K562 (cell line): Measurements from ENCODE around the gene HK1. TPM values are rescaled to one million over a fixed set of nuclear protein-coding genes. Genes with fewer than 3 reads are reported as not detected.

ENCODE experiments used
- ATAC-seq: fragments of 200-7000 bp; cut with Tn5 transposase; 3 replicates; pipeline ENCODE4 v1.9.1; 2020; ENCODE audit warnings: moderate library complexity
- BruUV-seq: library from RNA; stranded (reverse); fragments of 400-500 nt; replicated peaks from 2 replicates; lab custom pipeline; 2021; lab: Mats Ljungman, UMichigan
- CTCF ChIA-PET: fragments of 300-600 bp; formaldehyde crosslinking; extraction: SDS; loops from one replicate; lab custom pipeline; 2021; ENCODE audit warnings: low intra/inter-chr PET ratio; lab: Yijun Ruan, JAX
- POLR2A ChIA-PET: fragments of 300-600, 350-650 bp; sonication (Branson Sonifier 250); formaldehyde crosslinking; extraction: SDS; loops from one replicate; lab custom pipeline; 2021; ENCODE audit warnings: antibody characterized with exemption, inconsistent platforms; lab: Yijun Ruan, JAX
- DNase-seq, 4 experiments: peaks; one replicate each; pipeline versions ENCODE4 v3.0.0 to v3.0.0-alpha.2; 2011 to 2018; ENCODE audit warnings: low spot score in 3 of 4, mixed read lengths in 3 of 4; ENCODE audit errors: extremely low read depth in 1 of 4
- FAIRE-seq: peaks from 2 replicates; lab custom pipeline; 2011; peaks lifted over from hg19 to GRCh38; lab: Jason Lieb, UNC
- H2AFZ ChIP-seq: 2 replicates; pipeline ENCODE4 v1.6.0; 2011; ENCODE audit warnings: low read depth, low read length, control low read depth, inconsistent platforms
- H3K27ac ChIP-seq: fragments of 200-600 bp; 3 replicates; pipeline ENCODE4 v1.8.0; 2011; ENCODE audit warnings: low read depth, mild to moderate bottlenecking, control low read depth, inconsistent platforms, low read length, moderate library complexity, mixed read lengths; ENCODE audit errors: extremely low read depth
- H3K27me3 ChIP-seq, 2 experiments: fragments of 300-600 bp in 1 of 2; 2 replicates in 1 of 2; 3 replicates in 1 of 2; pipeline versions ENCODE4 v1.6.0 to v1.8.0; 2011; ENCODE audit warnings: inconsistent platforms in 2 of 2, low read length in 2 of 2, mild to moderate bottlenecking in 1 of 2, mixed read lengths in 1 of 2, moderate library complexity in 1 of 2; ENCODE audit not compliant: control insufficient read depth in 2 of 2, insufficient read depth in 2 of 2
- H3K36me3 ChIP-seq: fragments of 300-600 bp; 3 replicates; pipeline ENCODE4 v1.8.0; 2011; ENCODE audit warnings: mild to moderate bottlenecking, low read length, inconsistent platforms; ENCODE audit not compliant: control insufficient read depth, insufficient read depth
- H3K4me1 ChIP-seq, 2 experiments: fragments of 200-600 bp in 1 of 2; replicated peaks in 1 of 2; 2 replicates in 1 of 2; 3 replicates in 1 of 2; pipeline versions ENCODE4 v1.5.1 to v1.8.0; 2011; ENCODE audit warnings: inconsistent platforms in 2 of 2, low read length in 2 of 2, mild to moderate bottlenecking in 1 of 2, mixed read lengths in 1 of 2, moderate library complexity in 1 of 2; ENCODE audit not compliant: control insufficient read depth in 2 of 2, insufficient read depth in 2 of 2
- H3K4me2 ChIP-seq: 2 replicates; pipeline ENCODE4 v1.6.1; 2011; ENCODE audit warnings: low read length, control low read depth, inconsistent platforms, mixed read lengths; ENCODE audit not compliant: insufficient read depth
- H3K4me3 ChIP-seq: fragments of 200-600 bp; sonication (generic), shearing (Covaris generic); 2 replicates; pipeline ENCODE4 v1.5.1; 2016; ENCODE audit warnings: control low read depth, inconsistent platforms
- H3K79me2 ChIP-seq: fragments of 200-600 bp; 3 replicates; pipeline ENCODE4 v1.8.0; 2011; ENCODE audit warnings: low read length, inconsistent platforms; ENCODE audit not compliant: control insufficient read depth, insufficient read depth
- H3K9ac ChIP-seq, 2 experiments: 2 replicates each; pipeline versions ENCODE4 v1.6.0 to v1.6.1; 2011; ENCODE audit warnings: low read depth in 2 of 2, low read length in 2 of 2, control low read depth in 1 of 2, inconsistent platforms in 1 of 2, mild to moderate bottlenecking in 1 of 2, mixed read lengths in 1 of 2; ENCODE audit not compliant: insufficient read depth in 1 of 2
- H3K9me1 ChIP-seq: one replicate; pipeline ENCODE4 v1.6.0; 2011; ENCODE audit warnings: inconsistent platforms, mild to moderate bottlenecking, low read length, moderate library complexity; ENCODE audit not compliant: control insufficient read depth, insufficient read depth
- H3K9me3 ChIP-seq: replicated peaks from 2 replicates; pipeline ENCODE4 v1.5.1; 2011; ENCODE audit warnings: low read depth, low read length, inconsistent platforms; ENCODE audit not compliant: control insufficient read depth, insufficient read depth
- H4K20me1 ChIP-seq: replicated peaks from 2 replicates; pipeline ENCODE4 v1.6.1; 2011; ENCODE audit warnings: low read length, inconsistent platforms, mixed read lengths; ENCODE audit not compliant: control insufficient read depth, insufficient read depth
- BACH1 ChIP-seq: fragments of 200-800 bp; sonication (Bioruptor generic); IDR thresholded peaks from 2 replicates; pipeline ENCODE4 v1.6.1; 2016; ENCODE audit warnings: missing genetic modification characterization, missing compliant biosample characterization
- DIDO1 ChIP-seq: fragments of 450-650 bp; IDR thresholded peaks from 2 replicates; pipeline ENCODE4 v1.6.1; 2016; ENCODE audit warnings: low read depth, missing biosample characterization, missing genetic modification characterization
- DMBX1 ChIP-seq: fragments of 250-450 bp; sonication (Bioruptor Pico); IDR thresholded peaks from 2 replicates; pipeline ENCODE4 v1.8.0; 2022; ENCODE audit warnings: inconsistent platforms, mild to moderate bottlenecking, moderate library complexity, borderline replicate concordance
- ETV5 ChIP-seq: sonication (generic); formaldehyde crosslinking; IDR thresholded peaks from 2 replicates; pipeline ENCODE4 v1.4.0; 2020; ENCODE audit warnings: low read depth, mild to moderate bottlenecking, missing genetic modification reagents
- GABPA ChIP-seq: fragments of 200-800 bp; sonication (Bioruptor generic); conservative IDR thresholded peaks from 2 replicates; pipeline ENCODE4 v1.6.1; 2016; ENCODE audit warnings: low read depth, missing genetic modification characterization, missing compliant biosample characterization
- HCFC1 ChIP-seq: IDR thresholded peaks from 2 replicates; pipeline ENCODE4 v1.6.1; 2012; ENCODE audit warnings: low read depth, low read length, improper control_type of control experiment
- HDAC1 ChIP-seq, 2 experiments: fragments of 450-650 bp; IDR thresholded peaks; 2 replicates each; pipeline ENCODE4 v1.6.1; 2016 to 2017; ENCODE audit warnings: inconsistent platforms in 1 of 2, mild to moderate bottlenecking in 1 of 2, moderate library complexity in 1 of 2
- HNRNPLL ChIP-seq: fragments of 200-400 bp; formaldehyde crosslinking; IDR thresholded peaks from 2 replicates; pipeline ENCODE4 v1.6.1; 2017; ENCODE audit warnings: low read length, low read depth, mild to moderate bottlenecking; ENCODE audit not compliant: poor library complexity, severe bottlenecking
- JUND ChIP-seq, 2 experiments: IDR thresholded peaks; 2 replicates in 1 of 2; 3 replicates in 1 of 2; pipeline ENCODE4 v1.6.1; 2011; ENCODE audit warnings: borderline replicate concordance in 2 of 2, low read depth in 2 of 2, low read length in 2 of 2, improper control_type of control experiment in 1 of 2, missing biosample characterization in 1 of 2, missing genetic modification characterization in 1 of 2, missing genetic modification reagents in 1 of 2
- KAT2B ChIP-seq: IDR thresholded peaks from one replicate; pipeline ENCODE4 v1.6.1; 2012; ENCODE audit warnings: low read depth, mild to moderate bottlenecking, control low read depth, inconsistent platforms, low read length, moderate library complexity
- MEIS2 ChIP-seq: fragments of 450-650 bp; IDR thresholded peaks from 2 replicates; pipeline ENCODE4 v1.6.1; 2014; ENCODE audit warnings: mild to moderate bottlenecking; ENCODE audit not compliant: partially characterized antibody
- NCOR1 ChIP-seq: fragments of 450-650 bp; IDR thresholded peaks from 2 replicates; pipeline ENCODE4 v1.6.1; 2016; ENCODE audit warnings: mild to moderate bottlenecking, moderate library complexity
- NFYB ChIP-seq: IDR thresholded peaks from 2 replicates; pipeline ENCODE4 v1.6.1; 2011; ENCODE audit warnings: mild to moderate bottlenecking, moderate library complexity; ENCODE audit not compliant: insufficient read length; ENCODE audit errors: extremely low read depth
- RBBP5 ChIP-seq: fragments of 200-600 bp; sonication (generic); IDR thresholded peaks from 2 replicates; pipeline ENCODE4 v1.6.1; 2012; ENCODE audit warnings: borderline replicate concordance, mild to moderate bottlenecking, low read length, control low read depth, inconsistent platforms; ENCODE audit not compliant: insufficient read depth, poor library complexity, severe bottlenecking
- RFX1 ChIP-seq: fragments of 450-650 bp; IDR thresholded peaks from 2 replicates; pipeline ENCODE4 v1.6.1; 2016; ENCODE audit warnings: mild to moderate bottlenecking, moderate library complexity
- RFX5 ChIP-seq: IDR thresholded peaks from 2 replicates; pipeline ENCODE4 v1.6.1; 2011; ENCODE audit warnings: low read depth, mild to moderate bottlenecking, improper control_type of control experiment, low read length
- TAF15 ChIP-seq: fragments of 200-400 bp; formaldehyde crosslinking; IDR thresholded peaks from 2 replicates; pipeline ENCODE4 v1.6.1; 2017; ENCODE audit warnings: mild to moderate bottlenecking, low read depth, low read length, moderate library complexity
- ZBTB17 ChIP-seq: fragments of 450-650 bp; formaldehyde crosslinking; IDR thresholded peaks from 2 replicates; pipeline ENCODE4 v1.4.0; 2020; ENCODE audit warnings: mild to moderate bottlenecking
- ZNF263 ChIP-seq: sonication (generic); formaldehyde crosslinking; IDR thresholded peaks from 2 replicates; pipeline ENCODE4 v1.8.0; 2022; ENCODE audit warnings: mild to moderate bottlenecking, missing genetic modification reagents, borderline replicate concordance
- ZNF311 ChIP-seq: fragments of 250-450 bp; sonication (Bioruptor Pico); IDR thresholded peaks from 2 replicates; pipeline ENCODE4 v1.4.0; 2020; ENCODE audit warnings: mild to moderate bottlenecking, moderate library complexity
- WGBS: fragments of 100-300 bp; shearing (Covaris generic); methylation state at CpG from one replicate; pipeline ENCODE4 v1.1.6; 2016; ENCODE audit warnings: low coverage, mixed read lengths; ENCODE audit not compliant: insufficient coverage; ENCODE audit errors: missing lambda C conversion rate; 5-methylcytosine and 5-hydroxymethylcytosine counted together
- in situ Hi-C: fragments of 300-500 bp; cut with MboI; formaldehyde crosslinking; loops from 4 replicates; pipeline ENCODE4 v1.15.0; 2018; ENCODE audit warnings: inconsistent platforms, mixed read lengths
- intact Hi-C: fragments of 100-400 bp; cut with micrococcal nuclease; formaldehyde crosslinking; loops from 2 replicates; pipeline ENCODE4 v1.14.2; 2022
- polyA plus RNA-seq, 8 experiments: library from polyadenylated mRNA; depleted of rRNA in 4 of 8; stranded (reverse) in 5 of 8; unstranded in 3 of 8; fragments of >200 nt; fragmentation: Nextera tagmentation in 2 of 8; fragmentation: Illumina TruSeq in 1 of 8; extraction: Ambion mirVana in 2 of 8; extraction: Trizol in 1 of 8; gene quantifications; 2 replicates each; pipeline versions ENCODE4 v1.2.1 to v1.2.3, GENCODE V29; 2011 to 2014; ENCODE audit warnings: inconsistent platforms in 1 of 8, missing spikeins in 1 of 8
- total RNA-seq, 7 experiments: library from RNA; depleted of rRNA in 6 of 7; stranded (reverse); fragments of >200 nt in 6 of 7; fragmentation: Illumina TruSeq in 2 of 7; extraction: Trizol in 2 of 7; gene quantifications; 2 replicates each; pipeline versions ENCODE4 v1.2.1 to v1.2.3, GENCODE V29; 2011 to 2021; ENCODE audit warnings: low replicate concordance in 1 of 7
- TF ChIP-seq, protein P1 (sequence below): sonication (generic); formaldehyde crosslinking; IDR thresholded peaks from 2 replicates; pipeline ENCODE4 v1.5.0; 2020; ENCODE audit warnings: missing genetic modification reagents
- TF ChIP-seq, protein P2 (sequence below): fragments of 250-450 bp; sonication (Bioruptor Pico); IDR thresholded peaks from 2 replicates; pipeline ENCODE4 v1.4.0; 2020

Gene HK1
- total and polyA plus RNA-seq, 9 of the 15 experiments (the other 6 are each of a cell fraction or from before 2014, with no cell fraction given) = 29.2 to 444 (median 193) TPM

DNA sequence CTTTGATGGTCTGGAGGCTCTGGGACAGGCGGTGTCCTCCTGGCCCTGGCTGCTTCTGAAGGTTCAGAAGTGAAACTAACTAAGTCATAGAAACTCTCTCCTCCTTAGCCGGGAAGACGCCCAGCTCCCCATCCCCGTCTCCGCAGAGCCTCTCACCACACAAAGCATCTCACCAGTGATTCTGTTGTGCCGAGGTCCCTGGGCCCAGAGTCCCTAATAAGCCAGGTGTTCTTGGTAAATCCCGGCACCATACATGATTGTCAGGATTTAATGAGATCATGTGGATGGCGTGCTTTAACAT is 48.7 kb upstream of the HK1 start:
- WGBS = 51% methylated on average over 8 of the region's 8 CpGs
- intact Hi-C loops = no loop called here
- H3K27ac ChIP-seq = peak overlapping the region; percentile 24; the same call in 1 of the 3 replicates
- TF ChIP-seq RFX1 = no peak
- TF ChIP-seq ZNF311 (CRISPR knock-in tag) = no peak
- 0 out of 2 replicates have a peak, but pooled peaks have one; percentile 1 for TF ChIP-seq HCFC1
- no peak for TF ChIP-seq HNRNPLL
- TF ChIP-seq TAF15 = no peak
- no peak for TF ChIP-seq JUND (IDR thresholded peaks at IDR 0.05; ENCODE audit: borderline replicate concordance, low read depth, low read length)
- TF ChIP-seq JUND (tag; IDR thresholded peaks at IDR 0.05; ENCODE audit: borderline replicate concordance, low read depth, low read length) = peak; percentile 11; the same call in 1 of the 3 replicates
- TF ChIP-seq ETV5 (CRISPR knock-in tag) = no peak
- TF ChIP-seq DIDO1 (tag) = no peak
- no peak for TF ChIP-seq NCOR1
- TF ChIP-seq ZBTB17 (CRISPR knock-in tag) = peak; percentile 5; the same call in 1 of the 2 replicates
- peak; percentile 13 for TF ChIP-seq RBBP5
- no peak for TF ChIP-seq GABPA (tag)
- no peak for TF ChIP-seq KAT2B
- TF ChIP-seq, protein P1, sequence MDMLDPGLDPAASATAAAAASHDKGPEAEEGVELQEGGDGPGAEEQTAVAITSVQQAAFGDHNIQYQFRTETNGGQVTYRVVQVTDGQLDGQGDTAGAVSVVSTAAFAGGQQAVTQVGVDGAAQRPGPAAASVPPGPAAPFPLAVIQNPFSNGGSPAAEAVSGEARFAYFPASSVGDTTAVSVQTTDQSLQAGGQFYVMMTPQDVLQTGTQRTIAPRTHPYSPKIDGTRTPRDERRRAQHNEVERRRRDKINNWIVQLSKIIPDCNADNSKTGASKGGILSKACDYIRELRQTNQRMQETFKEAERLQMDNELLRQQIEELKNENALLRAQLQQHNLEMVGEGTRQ (CRISPR knock-in tag) = no peak
- TF ChIP-seq DMBX1 (CRISPR knock-in tag) = 0 out of 2 replicates have a peak, but pooled peaks have one; percentile 0
- TF ChIP-seq RFX5 = no peak
- TF ChIP-seq ZNF263 (CRISPR knock-in tag) = no peak
- no peak for TF ChIP-seq NFYB
- TF ChIP-seq MEIS2 = no peak
- TF ChIP-seq BACH1 (tag) = peak; percentile 73; the same call in 1 of the 2 replicates
- no peak for TF ChIP-seq HDAC1 (IDR thresholded peaks at IDR 0.05)
- TF ChIP-seq, protein P2, sequence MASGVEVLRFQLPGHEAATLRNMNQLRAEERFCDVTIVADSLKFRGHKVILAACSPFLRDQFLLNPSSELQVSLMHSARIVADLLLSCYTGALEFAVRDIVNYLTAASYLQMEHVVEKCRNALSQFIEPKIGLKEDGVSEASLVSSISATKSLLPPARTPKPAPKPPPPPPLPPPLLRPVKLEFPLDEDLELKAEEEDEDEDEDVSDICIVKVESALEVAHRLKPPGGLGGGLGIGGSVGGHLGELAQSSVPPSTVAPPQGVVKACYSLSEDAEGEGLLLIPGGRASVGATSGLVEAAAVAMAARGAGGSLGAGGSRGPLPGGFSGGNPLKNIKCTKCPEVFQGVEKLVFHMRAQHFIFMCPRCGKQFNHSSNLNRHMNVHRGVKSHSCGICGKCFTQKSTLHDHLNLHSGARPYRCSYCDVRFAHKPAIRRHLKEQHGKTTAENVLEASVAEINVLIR (CRISPR knock-in tag) = no peak

More for the DNA sequence above, 48.7 kb upstream of the HK1 start:
- no peak overlapping the region for H3K4me3 ChIP-seq
- no peaks in the 10 kb centered on the region for H3K9me1 ChIP-seq
- no peaks in the 10 kb centered on the region for H3K36me3 ChIP-seq
- FAIRE-seq (no peak), ATAC-seq (no peak), DNase-seq (no peak)
- no peaks in the 10 kb centered on the region for H3K27me3 ChIP-seq
- ChIA-PET POLR2A (interaction anchor here (0.6 to 1.3 kb wide), 8 partner anchors 9 to 244 kb away, joined by 3 to 8 read pairs (median 4); partner anchors contain the start of gene HKDC1), CTCF (no interaction called here)
- no peaks in the 10 kb centered on the region for H4K20me1 ChIP-seq
- H3K9ac ChIP-seq = peak overlapping the region; percentile 28 to 90; a peak in 3 of 4 replicates
- peak overlapping the region; percentile 92 for H2AFZ ChIP-seq
- H3K9me3 ChIP-seq = no peaks in the 10 kb centered on the region
- in situ Hi-C loops = loop anchor here (25.0 kb wide), 1 partner anchor 408 kb away; the partner anchor contains the start of gene FAM241B
- H3K4me1 ChIP-seq = peaks cover 8 to 19% of the 10 kb centered on the region in 2 experiments
- BruUV-seq = no TSS peak
- H3K79me2 ChIP-seq = no peaks in the 10 kb centered on the region
- H3K4me2 ChIP-seq = peak overlapping the region; percentile 53
